Caco-2 (cell line): ENCODE results near the gene TAS2R40. TPM values are rescaled to one million over a fixed set of nuclear protein-coding genes. Genes with fewer than 3 reads are reported as not detected.

Source experiments
- BruUV-seq: library from RNA; stranded (reverse); fragments of 400-500 nt; replicated peaks from 2 replicates; lab custom pipeline; 2021; lab: Mats Ljungman, UMichigan
- CTCF ChIA-PET: fragments of 300-600 bp; sonication (Branson Sonifier 250); formaldehyde crosslinking; loops from one replicate; lab custom pipeline; 2022; ENCODE audit warnings: antibody characterized with exemption; lab: Charles Lee
- POLR2A ChIA-PET: fragments of 300-600 bp; sonication (Branson Sonifier 250); formaldehyde crosslinking; loops from one replicate; lab custom pipeline; 2022; ENCODE audit warnings: antibody characterized with exemption; lab: Charles Lee
- DNase-seq, 2 experiments: peaks; one replicate each; pipeline versions ENCODE4 v3.0.0 to v3.0.0-alpha.2; 2020 to 2022
- H3K27me3 ChIP-seq: replicated peaks from 2 replicates; pipeline ENCODE4 v1.6.0; 2011; ENCODE audit warnings: low read length; ENCODE audit not compliant: control insufficient read depth, insufficient read depth
- H3K36me3 ChIP-seq: 2 replicates; pipeline ENCODE4 v1.5.1; 2011; ENCODE audit warnings: low read length; ENCODE audit not compliant: control insufficient read depth, insufficient read depth
- H3K4me1 ChIP-seq: fragments of 250-450 bp; sonication (Bioruptor Pico); 2 replicates; pipeline ENCODE4 v1.5.1; 2020; ENCODE audit warnings: mild to moderate bottlenecking
- H3K4me3 ChIP-seq: 2 replicates; pipeline ENCODE4 v1.5.1; 2011; ENCODE audit warnings: low read depth, mild to moderate bottlenecking, control low read depth, low read length
- H3K9me3 ChIP-seq: fragments of 250-450 bp; sonication (Bioruptor Pico); 2 replicates; pipeline ENCODE4 v1.5.1; 2020; ENCODE audit warnings: mild to moderate bottlenecking, moderate library complexity
- H3K27ac Mint-ChIP-seq: one replicate; pipeline ENCODE4 v1.8.0; 2022; ENCODE audit warnings: mixed read lengths; ENCODE audit not compliant: unreplicated experiment
- H3K27me3 Mint-ChIP-seq: one replicate; pipeline ENCODE4 v1.8.0; 2022; ENCODE audit warnings: mixed read lengths; ENCODE audit not compliant: insufficient read depth, unreplicated experiment
- H3K36me3 Mint-ChIP-seq: one replicate; pipeline ENCODE4 v1.8.0; 2022; ENCODE audit warnings: mild to moderate bottlenecking, mixed read lengths; ENCODE audit not compliant: insufficient read depth, unreplicated experiment
- H3K4me1 Mint-ChIP-seq: one replicate; pipeline ENCODE4 v1.8.0; 2022; ENCODE audit warnings: low read depth, mixed read lengths; ENCODE audit not compliant: unreplicated experiment
- H3K4me3 Mint-ChIP-seq: one replicate; pipeline ENCODE4 v1.8.0; 2022; ENCODE audit warnings: mild to moderate bottlenecking, moderate library complexity, mixed read lengths; ENCODE audit not compliant: unreplicated experiment
- H3K9me3 Mint-ChIP-seq: one replicate; pipeline ENCODE4 v1.8.0; 2022; ENCODE audit warnings: mixed read lengths; ENCODE audit not compliant: unreplicated experiment
- intact Hi-C: fragments of 100-400 bp; cut with micrococcal nuclease; formaldehyde crosslinking; loops from one replicate; pipeline ENCODE4 v1.10.0; 2022; ENCODE audit not compliant: unreplicated experiment
- total RNA-seq: library from RNA; stranded (reverse); gene quantifications from 2 replicates; pipeline ENCODE4 v1.2.3, GENCODE V29; 2022
- TF ChIP-seq, protein P1 (sequence below), 2 experiments: fragments of 200-600 bp in 1 of 2; IDR thresholded peaks; 1 replicate in 1 of 2; 2 replicates in 1 of 2; pipeline versions ENCODE4 v1.5.1 to v1.8.0; 2011 to 2022; ENCODE audit warnings: antibody characterized with exemption in 1 of 2, control low read depth in 1 of 2, inconsistent platforms in 1 of 2, low read depth in 1 of 2, low read length in 1 of 2, mild to moderate bottlenecking in 1 of 2, moderate library complexity in 1 of 2; ENCODE audit not compliant: insufficient read depth in 1 of 2, severe bottlenecking in 1 of 2, unreplicated experiment in 1 of 2

Gene TAS2R40
- total RNA-seq, 1 experiment from 2014 or later = not detected

- H3K36me3 ChIP-seq = no peaks in the 10 kb centered on the region
- Mint-ChIP-seq H3K4me1 (no peaks in the 10 kb centered on the region), H3K27ac (no peak within 1 kb of the TSS), H3K9me3 (peaks cover 6% of the 10 kb centered on the region), H3K27me3 (peaks cover 18% of the 10 kb centered on the region), H3K36me3 (no peaks in the 10 kb centered on the region), H3K4me3 (no peak within 1 kb of the TSS)
- no peaks in the 10 kb centered on the region; the same call in 1 of the 2 replicates for H3K27me3 ChIP-seq
- TF ChIP-seq, protein P1, sequence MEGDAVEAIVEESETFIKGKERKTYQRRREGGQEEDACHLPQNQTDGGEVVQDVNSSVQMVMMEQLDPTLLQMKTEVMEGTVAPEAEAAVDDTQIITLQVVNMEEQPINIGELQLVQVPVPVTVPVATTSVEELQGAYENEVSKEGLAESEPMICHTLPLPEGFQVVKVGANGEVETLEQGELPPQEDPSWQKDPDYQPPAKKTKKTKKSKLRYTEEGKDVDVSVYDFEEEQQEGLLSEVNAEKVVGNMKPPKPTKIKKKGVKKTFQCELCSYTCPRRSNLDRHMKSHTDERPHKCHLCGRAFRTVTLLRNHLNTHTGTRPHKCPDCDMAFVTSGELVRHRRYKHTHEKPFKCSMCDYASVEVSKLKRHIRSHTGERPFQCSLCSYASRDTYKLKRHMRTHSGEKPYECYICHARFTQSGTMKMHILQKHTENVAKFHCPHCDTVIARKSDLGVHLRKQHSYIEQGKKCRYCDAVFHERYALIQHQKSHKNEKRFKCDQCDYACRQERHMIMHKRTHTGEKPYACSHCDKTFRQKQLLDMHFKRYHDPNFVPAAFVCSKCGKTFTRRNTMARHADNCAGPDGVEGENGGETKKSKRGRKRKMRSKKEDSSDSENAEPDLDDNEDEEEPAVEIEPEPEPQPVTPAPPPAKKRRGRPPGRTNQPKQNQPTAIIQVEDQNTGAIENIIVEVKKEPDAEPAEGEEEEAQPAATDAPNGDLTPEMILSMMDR (IDR thresholded peaks at IDR 0.05; ENCODE audit: insufficient read depth in 1 of 2, low read depth in 1 of 2, low read length in 1 of 2, severe bottlenecking in 1 of 2, unreplicated experiment in 1 of 2) = no peak
- intact Hi-C loops = no loop called here
- no peak for DNase-seq
- ChIA-PET CTCF (no interaction called here), POLR2A (no interaction called here)
- no peak within 1 kb of the TSS for H3K4me3 ChIP-seq
- BruUV-seq = no TSS peak
- H3K9me3 ChIP-seq = peaks cover 5% of the 10 kb centered on the region; the same call in 1 of the 2 replicates
- no peaks in the 10 kb centered on the region for H3K4me1 ChIP-seq
Measured at GRCh38 chr7:143183024-143183423, 38.8 kb upstream of the TAS2R40 start, which contains the start of gene TAS2R39. TSS of gene TAS2R39 (plus strand) at chr7:143183419. CDS start at chr7:143183419, 0 bp downstream.

DNA sequence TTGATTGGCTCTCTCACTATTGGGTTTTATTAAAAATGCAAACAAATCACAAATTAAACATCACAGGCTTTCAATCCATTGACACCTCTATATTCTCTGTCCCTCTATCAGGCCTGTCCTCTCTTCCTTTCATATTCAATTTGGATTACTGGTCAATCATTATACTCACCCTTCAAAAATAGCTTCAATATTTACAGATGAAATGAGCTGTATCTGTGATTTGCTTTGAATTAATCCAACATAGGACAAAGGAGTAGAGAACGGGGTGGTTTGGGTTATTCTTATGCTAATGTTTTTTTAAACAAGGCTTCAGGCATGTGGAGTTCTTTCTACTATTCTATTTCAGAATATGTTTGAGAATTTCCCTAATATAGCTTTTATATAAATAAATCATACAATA is 36.3 kb upstream of the TAS2R40 start:
- CTCF ChIA-PET = no interaction called here
- H3K36me3 Mint-ChIP-seq = no peaks in the 10 kb centered on the region
- no peaks in the 10 kb centered on the region; the same call in 1 of the 2 replicates for H3K27me3 ChIP-seq
- intact Hi-C loops = no loop called here
- no peak for DNase-seq
- TF ChIP-seq, protein P1 (IDR thresholded peaks at IDR 0.05; ENCODE audit: insufficient read depth in 1 of 2, low read depth in 1 of 2, low read length in 1 of 2, severe bottlenecking in 1 of 2, unreplicated experiment in 1 of 2) = no peak
- BruUV-seq = no TSS peak
- no peaks in the 10 kb centered on the region for H3K9me3 Mint-ChIP-seq
- H3K27me3 Mint-ChIP-seq = peaks cover 18% of the 10 kb centered on the region
- H3K4me3 ChIP-seq = no peak overlapping the region
- H3K36me3 ChIP-seq = no peaks in the 10 kb centered on the region
- H3K9me3 ChIP-seq = no peaks in the 10 kb centered on the region
- no peaks in the 10 kb centered on the region for H3K4me1 ChIP-seq
- no peak overlapping the region for H3K27ac Mint-ChIP-seq
- H3K4me1 Mint-ChIP-seq = no peaks in the 10 kb centered on the region
- POLR2A ChIA-PET = no interaction called here
- H3K4me3 Mint-ChIP-seq = no peak overlapping the region

GRCh38 chr7:143188994-143189393 is 32.8 kb upstream of the TAS2R40 start:
- Mint-ChIP-seq H3K27me3 (peaks cover 12% of the 10 kb centered on the region), H3K4me3 (no peak overlapping the region), H3K4me1 (no peaks in the 10 kb centered on the region), H3K36me3 (no peaks in the 10 kb centered on the region), H3K9me3 (no peaks in the 10 kb centered on the region), H3K27ac (no peak overlapping the region)
- H3K9me3 ChIP-seq = no peaks in the 10 kb centered on the region
- H3K4me1 ChIP-seq = no peaks in the 10 kb centered on the region
- BruUV-seq = no TSS peak
- H3K27me3 ChIP-seq = no peaks in the 10 kb centered on the region; the same call in 1 of the 2 replicates
- ChIA-PET CTCF (no interaction called here), POLR2A (no interaction called here)
- H3K4me3 ChIP-seq = no peak overlapping the region
- DNase-seq = no peak
- TF ChIP-seq, protein P1 (IDR thresholded peaks at IDR 0.05; ENCODE audit: insufficient read depth in 1 of 2, low read depth in 1 of 2, low read length in 1 of 2, severe bottlenecking in 1 of 2, unreplicated experiment in 1 of 2) = no peak
- no peaks in the 10 kb centered on the region for H3K36me3 ChIP-seq
- intact Hi-C loops = no loop called here
